PC-9 (cell line): Measurements from ENCODE around the gene NBPF14.
"Not testable (repeated sequence)": the region's sequence is repeated elsewhere in the genome, so short reads cannot be mapped to it uniquely, and the experiment has no call there.

Experiments
- CTCF ChIP-seq: fragments of 200-600 bp; sonication (generic); conservative IDR thresholded peaks from 2 replicates; pipeline ENCODE4 v1.6.1; 2017; ENCODE audit warnings: mixed run types, antibody characterized with exemption, mild to moderate bottlenecking, moderate library complexity
- EZH2 ChIP-seq: fragments of 200-600 bp; sonication (generic); IDR thresholded peaks from 2 replicates; pipeline ENCODE4 v1.8.0; 2017; ENCODE audit warnings: antibody characterized with exemption, low read depth

DNA sequence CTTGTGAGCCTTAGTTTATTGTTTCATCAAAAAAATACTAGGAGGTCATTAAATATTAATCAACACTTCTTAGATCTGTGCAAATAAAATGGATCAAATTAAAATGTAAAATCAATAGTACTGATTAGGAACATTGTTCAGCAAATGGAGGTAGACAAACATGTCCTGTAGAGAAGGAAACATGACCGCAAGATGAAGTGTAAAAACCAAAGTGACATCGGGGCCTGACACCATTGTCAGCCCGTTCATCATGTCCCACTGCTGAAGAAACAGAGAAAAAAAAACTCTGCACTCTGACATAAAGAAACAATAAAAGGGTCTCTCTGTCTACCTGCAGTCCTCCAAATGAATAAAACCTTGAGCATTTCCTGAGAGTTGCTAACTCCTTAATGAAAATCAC lies 81.5 kb downstream of the NBPF14 start:
- TF ChIP-seq CTCF, EZH2: not testable (repeated sequence)
